Smooth muscle cell of the pulmonary artery (primary cell): ENCODE data around the gene AMACR. TPM values are rescaled to one million over a fixed set of nuclear protein-coding genes. Genes with fewer than 3 reads are reported as not detected.

Experiments
- total RNA-seq: library from RNA; depleted of rRNA; stranded (reverse); fragments of >200 nt; gene quantifications from 2 replicates; pipeline ENCODE4 v1.2.3, GENCODE V29; 2014

Gene AMACR
- 6.6 and 7.1 TPM in 2 replicates for total RNA-seq

GRCh38 chr5:34007621-34008600, at the start of gene AMACR:
Gene AMACR, minus strand, starts transcription at chr5:34008050. Its CDS starts 31 bp downstream, at chr5:34008019.

DNA sequence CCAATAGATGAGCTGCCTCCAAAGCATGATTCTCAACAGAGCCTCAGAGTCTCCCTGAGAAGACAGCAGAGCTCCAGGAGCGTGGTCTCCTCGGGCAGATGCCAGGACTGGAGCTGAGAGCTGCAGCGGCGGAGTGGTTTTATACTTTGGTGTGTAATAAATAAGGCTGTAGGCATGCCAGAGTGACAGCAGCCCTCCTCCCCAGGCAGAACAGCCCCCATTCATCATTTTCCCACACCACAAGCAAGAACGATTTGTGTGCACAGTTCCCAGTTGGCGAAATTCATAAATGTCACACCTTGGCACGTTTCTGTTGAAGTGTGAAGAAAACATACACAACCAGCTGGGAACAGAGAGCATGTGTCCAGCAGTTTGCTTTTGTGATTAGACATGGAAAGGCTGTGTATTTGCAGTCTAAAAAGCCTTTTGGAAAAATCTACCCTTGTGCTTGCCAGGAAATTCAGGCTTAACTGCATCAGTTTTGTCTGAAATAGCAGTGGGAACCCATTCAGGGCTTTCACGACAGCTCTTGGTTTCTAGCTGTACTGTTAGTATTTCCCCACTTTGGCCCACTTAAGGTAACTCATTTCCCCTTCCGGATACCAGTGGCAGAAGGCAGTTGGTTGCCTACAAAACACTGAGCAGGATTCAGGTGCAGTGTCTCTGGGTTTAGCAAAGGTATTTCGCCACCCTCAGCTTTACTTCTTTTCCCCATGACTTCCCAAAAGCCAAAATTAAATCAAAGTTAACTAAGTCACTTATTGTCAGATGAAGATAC, 35.4 kb upstream of the AMACR start, which contains the start of gene C1QTNF3:
Gene C1QTNF3 (minus strand): TSS at position 115 of the 778 bp plus-strand sequence. CDS start 88 bp downstream, at position 27.

DNA sequence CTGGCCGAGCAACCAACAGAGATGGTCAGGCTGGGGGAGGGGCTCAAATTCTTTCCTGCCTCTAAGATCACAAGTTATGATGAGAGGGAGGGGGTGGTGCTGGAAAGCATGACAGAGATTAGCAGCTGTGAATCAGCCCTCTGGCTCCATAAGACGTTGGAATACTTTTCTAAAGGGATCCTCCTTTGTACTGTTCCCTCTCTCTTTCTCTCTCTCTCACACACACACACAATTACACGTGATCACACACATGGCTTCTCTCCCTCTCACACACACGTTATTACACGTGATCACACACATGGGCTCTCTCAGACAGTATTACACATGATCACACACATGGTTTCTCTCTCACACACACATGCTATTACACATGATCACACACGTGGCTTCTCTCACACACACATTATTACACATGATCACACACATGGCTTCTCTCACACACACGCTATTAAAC, 23.2 kb downstream of the AMACR start, which contains the start of gene SLC45A2:
Gene SLC45A2 (minus strand): TSS at position 23 of the 454 bp plus-strand sequence. CDS start 110 bp downstream, outside the sequence.

GRCh38 chr5:33936381-33937016, 71.4 kb downstream of the AMACR start, which contains the start of gene RXFP3:
Gene RXFP3, plus strand, starts transcription at chr5:33936386. Its CDS starts 355 bp downstream, at chr5:33936741.

Other genes starting within 250 kb of the AMACR start
- gene ADAMTS12, start 116.1 kb downstream of the AMACR start, total RNA-seq = 27.1 and 49.7 TPM in 2 replicates
- gene RXFP3, start 71.7 kb downstream of the AMACR start, total RNA-seq = 0.07 TPM in 1 of 2 replicates, not detected in the other
- gene SLC45A2, start 23.4 kb downstream of the AMACR start, total RNA-seq = 0.17 and 0.20 TPM in 2 replicates
- 1.2 and 1.7 TPM in 2 replicates for gene C1QTNF3, start 35.2 kb upstream of the AMACR start, total RNA-seq